GM19035 (cell line): Measurements from ENCODE around the gene TIMM8B.
A peak's percentile ranks its signal among the peaks of the same experiment; 100 is the strongest.
"Not testable (repeated sequence)": the region's sequence is repeated elsewhere in the genome, so short reads cannot be mapped to it uniquely, and the experiment has no call there.

Source experiments
- ATAC-seq: cut with Tn5 transposase; IDR thresholded peaks from one replicate; pipeline ENCODE4 v1.9.1; 2021; ENCODE audit not compliant: unreplicated experiment

TIMM8B gene

GRCh38 chr11:112086422-112087191 is at the start of gene TIMM8B, which contains the start of gene SDHD:
TIMM8B (minus strand) TSS chr11:112086756; CDS start chr11:112086723, 33 bp downstream.
SDHD (plus strand) TSS chr11:112086873; CDS start chr11:112086908, 35 bp downstream.
- peak; percentile 93 for ATAC-seq

- no peak for ATAC-seq
These were observed 47.9 kb upstream of the TIMM8B start for GRCh38 chr11:112134473-112134872.

GRCh38 chr11:112132737-112133136 is 46.2 kb upstream of the TIMM8B start:
- no peak for ATAC-seq

GRCh38 chr11:112129656-112130055 is 43.1 kb upstream of the TIMM8B start:
- no peak for ATAC-seq

- no peak for ATAC-seq
These were observed 42.0 kb upstream of the TIMM8B start for GRCh38 chr11:112128483-112129121.

GRCh38 chr11:112127056-112127455 is 40.5 kb upstream of the TIMM8B start:
- ATAC-seq: no peak

GRCh38 chr11:112123129-112123528 is 36.6 kb upstream of the TIMM8B start:
- ATAC-seq: no peak

- ATAC-seq: no peak
These were observed 35.5 kb upstream of the TIMM8B start for GRCh38 chr11:112121981-112122615.

GRCh38 chr11:112118176-112118575 is 31.6 kb upstream of the TIMM8B start:
- no peak for ATAC-seq

GRCh38 chr11:112115386-112115785 is 28.8 kb upstream of the TIMM8B start:
- ATAC-seq: no peak

GRCh38 chr11:112114460-112114859 is 27.9 kb upstream of the TIMM8B start:
- ATAC-seq: no peak

GRCh38 chr11:112113539-112114457 is 27.2 kb upstream of the TIMM8B start:
- no peak for ATAC-seq

- no peak for ATAC-seq
These were observed 19.5 kb upstream of the TIMM8B start for GRCh38 chr11:112106070-112106469.

- no peak for ATAC-seq
These were observed 16.9 kb upstream of the TIMM8B start for GRCh38 chr11:112103446-112103845.

- no peak for ATAC-seq
These were observed 13.9 kb upstream of the TIMM8B start for GRCh38 chr11:112100462-112100861.

GRCh38 chr11:112097734-112098528 is 11.4 kb upstream of the TIMM8B start:
- no peak for ATAC-seq

GRCh38 chr11:112096194-112096593 is 9.6 kb upstream of the TIMM8B start:
- no peak for ATAC-seq

- not testable (repeated sequence) for ATAC-seq
These were observed 8.7 kb upstream of the TIMM8B start for GRCh38 chr11:112095302-112095701.

GRCh38 chr11:112087212-112087611 is 656 bp upstream of the TIMM8B start:
- no peak for ATAC-seq

GRCh38 chr11:112085822-112086421 is 634 bp downstream of the TIMM8B start:
- peak; percentile 42 for ATAC-seq
